ENCODE measurements around the gene INPP4B. TPM values are rescaled to one million over a fixed set of nuclear protein-coding genes. Genes with fewer than 3 reads are reported as not detected.

INPP4B gene
- total and polyA plus RNA-seq, 2 of the 4 experiments (the other 2 are of a cell fraction) = 1.8 to 14.0 TPM

- Histone ChIP-seq H3K79me1 (ENCODE audit: low read depth in 1 of 2, low read length in 2 of 2) (no peaks in the 10 kb centered on the region; a peak in 1 of 4 replicates), H3K27ac (ENCODE audit: insufficient read depth, low read length) (no peak overlapping the region), H2BK15ac (ENCODE audit: low read depth, low read length) (no peak overlapping the region; the same call in 2 of the 3 replicates), H3K4me1 (ENCODE audit: control insufficient read depth, insufficient read depth, low read length) (no peaks in the 10 kb centered on the region), H2AK9ac (replicated peaks; ENCODE audit: low read depth, low read length, poor library complexity) (no peak overlapping the region), H3K27me3 (ENCODE audit: control insufficient read depth, insufficient read depth, low read length) (no peaks in the 10 kb centered on the region), H2AFZ (replicated peaks; ENCODE audit: low read length, poor library complexity) (no peak overlapping the region), H2BK5ac (ENCODE audit: low read depth, low read length, poor library complexity, severe bottlenecking) (no peak overlapping the region), H3K23ac (ENCODE audit: low read depth, low read length) (no peak overlapping the region), H2AK5ac (ENCODE audit: low read depth, low read length) (no peak overlapping the region), H4K5ac (ENCODE audit: low read depth, low read length) (no peak overlapping the region), H4K91ac (ENCODE audit: insufficient read depth, low read depth, low read length) (no peak overlapping the region), H3K14ac (replicated peaks; ENCODE audit: low read depth, low read length) (no peak overlapping the region), H3K36me3 (ENCODE audit: control insufficient read depth, insufficient read depth, low read length) (0 out of 2 replicates have a peak, but pooled peaks cover 2% of the 10 kb centered on the region), H3K56ac (ENCODE audit: extremely low read depth, insufficient read depth, low read length) (no peak overlapping the region), H2BK120ac (ENCODE audit: low read depth, low read length) (no peak overlapping the region), H2BK20ac (ENCODE audit: low read depth, low read length) (no peak overlapping the region), H3K9me3 (ENCODE audit: control insufficient read depth, insufficient read depth, low read length) (no peaks in the 10 kb centered on the region), H3K9me1 (ENCODE audit: insufficient read depth, low read length) (no peaks in the 10 kb centered on the region), H3K18ac (ENCODE audit: low read depth, low read length) (no peak overlapping the region), H4K20me1 (ENCODE audit: insufficient read depth, low read length) (no peaks in the 10 kb centered on the region), H3K4me3 (ENCODE audit: insufficient read depth, low read depth, low read length) (no peak overlapping the region), H3K4ac (ENCODE audit: low read depth, low read length) (no peak overlapping the region), H3K4me2 (ENCODE audit: low read depth, low read length) (no peak overlapping the region), H4K8ac (ENCODE audit: low read depth in 2 of 2, low read length in 2 of 2) (no peak overlapping the region), H3K9ac (ENCODE audit: low read depth, low read length) (no peak overlapping the region)
- intact Hi-C loops (cut with micrococcal nuclease) = no loop called here
- in situ Hi-C loops (cut with MboI; ENCODE audit: low sequenced_read_pairs) = no loop called here
- DNase-seq (no peak), ATAC-seq (ENCODE audit: low read depth) (no peak)
- TF ChIP-seq, protein P1, sequence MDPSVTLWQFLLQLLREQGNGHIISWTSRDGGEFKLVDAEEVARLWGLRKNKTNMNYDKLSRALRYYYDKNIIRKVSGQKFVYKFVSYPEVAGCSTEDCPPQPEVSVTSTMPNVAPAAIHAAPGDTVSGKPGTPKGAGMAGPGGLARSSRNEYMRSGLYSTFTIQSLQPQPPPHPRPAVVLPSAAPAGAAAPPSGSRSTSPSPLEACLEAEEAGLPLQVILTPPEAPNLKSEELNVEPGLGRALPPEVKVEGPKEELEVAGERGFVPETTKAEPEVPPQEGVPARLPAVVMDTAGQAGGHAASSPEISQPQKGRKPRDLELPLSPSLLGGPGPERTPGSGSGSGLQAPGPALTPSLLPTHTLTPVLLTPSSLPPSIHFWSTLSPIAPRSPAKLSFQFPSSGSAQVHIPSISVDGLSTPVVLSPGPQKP (IDR thresholded peaks at IDR 0.05; ENCODE audit: borderline replicate concordance, low read depth, low read length) = no peak
- no peak for TF ChIP-seq MXI1 (IDR thresholded peaks at IDR 0.05; ENCODE audit: borderline replicate concordance, low read depth, low read length)
- no peak for TF ChIP-seq MAZ (IDR thresholded peaks at IDR 0.05; ENCODE audit: borderline replicate concordance, low read depth, low read length)
- TF ChIP-seq FOS (IDR thresholded peaks at IDR 0.05; ENCODE audit: low read depth, low read length) = no peak
- TF ChIP-seq MAFK (IDR thresholded peaks at IDR 0.05; ENCODE audit: low read depth, low read length) = no peak
- TF ChIP-seq, protein P2, sequence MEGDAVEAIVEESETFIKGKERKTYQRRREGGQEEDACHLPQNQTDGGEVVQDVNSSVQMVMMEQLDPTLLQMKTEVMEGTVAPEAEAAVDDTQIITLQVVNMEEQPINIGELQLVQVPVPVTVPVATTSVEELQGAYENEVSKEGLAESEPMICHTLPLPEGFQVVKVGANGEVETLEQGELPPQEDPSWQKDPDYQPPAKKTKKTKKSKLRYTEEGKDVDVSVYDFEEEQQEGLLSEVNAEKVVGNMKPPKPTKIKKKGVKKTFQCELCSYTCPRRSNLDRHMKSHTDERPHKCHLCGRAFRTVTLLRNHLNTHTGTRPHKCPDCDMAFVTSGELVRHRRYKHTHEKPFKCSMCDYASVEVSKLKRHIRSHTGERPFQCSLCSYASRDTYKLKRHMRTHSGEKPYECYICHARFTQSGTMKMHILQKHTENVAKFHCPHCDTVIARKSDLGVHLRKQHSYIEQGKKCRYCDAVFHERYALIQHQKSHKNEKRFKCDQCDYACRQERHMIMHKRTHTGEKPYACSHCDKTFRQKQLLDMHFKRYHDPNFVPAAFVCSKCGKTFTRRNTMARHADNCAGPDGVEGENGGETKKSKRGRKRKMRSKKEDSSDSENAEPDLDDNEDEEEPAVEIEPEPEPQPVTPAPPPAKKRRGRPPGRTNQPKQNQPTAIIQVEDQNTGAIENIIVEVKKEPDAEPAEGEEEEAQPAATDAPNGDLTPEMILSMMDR (conservative IDR thresholded peaks at IDR 0.05; ENCODE audit: low read depth, low read length) = no peak
- no peak for TF ChIP-seq POLR2A (IDR thresholded peaks at IDR 0.05; ENCODE audit: low read depth, low read length)
- no peak for TF ChIP-seq RAD21 (IDR thresholded peaks at IDR 0.05; ENCODE audit: low read length)
- no peak for TF ChIP-seq BHLHE40 (IDR thresholded peaks at IDR 0.05; ENCODE audit: low read depth, low read length)
- no peak for TF ChIP-seq CEBPB (IDR thresholded peaks at IDR 0.05; ENCODE audit: low read depth, low read length)
- TF ChIP-seq CHD1 (IDR thresholded peaks at IDR 0.05; ENCODE audit: low read depth, low read length) = no peak
- no peak for TF ChIP-seq SMC3 (IDR thresholded peaks at IDR 0.05; ENCODE audit: low read depth, low read length)
- TF ChIP-seq RFX5 (IDR thresholded peaks at IDR 0.05; ENCODE audit: low read depth, low read length) = no peak
- TF ChIP-seq USF2 (IDR thresholded peaks at IDR 0.05; ENCODE audit: low read depth, low read length) = no peak
- no peak for TF ChIP-seq RCOR1 (IDR thresholded peaks at IDR 0.05; ENCODE audit: insufficient replicate concordance, low read length)
- TF ChIP-seq NFE2L2 (IDR thresholded peaks at IDR 0.05; ENCODE audit: low read depth, low read length) = no peak
- BruUV-seq (replicated peaks) = no TSS peak
- POLR2A ChIA-PET (ENCODE audit: unreplicated experiment) = no interaction called here
- no CpG with 5 or more reads among the region's 6 CpGs for WGBS, 2 experiments (ENCODE audit: extremely low coverage in 2 of 2, insufficient read length in 1 of 2)
- CTCF ChIA-PET = no interaction called here
- dilution Hi-C loops (cut with HindIII; ENCODE audit: low sequenced_read_pairs, unreplicated experiment) = no loop called here
These were observed 459.2 kb downstream of the INPP4B start for GRCh38 chr4:142386856-142387255.
